OCI-LY1 (cell line): ENCODE results near the gene KRTAP9-3.
"Not testable (repeated sequence)": the region's sequence is repeated elsewhere in the genome, so short reads cannot be mapped to it uniquely, and the experiment has no call there.

Experiments
- H2AFZ ChIP-seq: fragments of 200-600 bp; sonication (generic), shearing (Covaris generic); 2 replicates; pipeline ENCODE4 v1.6.0; 2014; ENCODE audit warnings: antibody characterized with exemption, mild to moderate bottlenecking, low read length
- H3F3A ChIP-seq: fragments of 200-600 bp; sonication (generic), shearing (Covaris generic); 2 replicates; pipeline ENCODE4 v1.6.0; 2014; ENCODE audit warnings: mild to moderate bottlenecking, antibody characterized with exemption, low read length, moderate library complexity; ENCODE audit not compliant: insufficient read depth
- H3K27ac ChIP-seq: fragments of 200-600 bp; sonication (generic); 2 replicates; pipeline ENCODE4 v1.5.1; 2014; ENCODE audit warnings: low read length, mixed run types, mild to moderate bottlenecking, low read depth; ENCODE audit not compliant: poor library complexity, severe bottlenecking
- H3K27me3 ChIP-seq: fragments of 200-600 bp; sonication (generic); 2 replicates; pipeline ENCODE4 v1.6.0; 2014; ENCODE audit warnings: antibody characterized with exemption, mild to moderate bottlenecking, low read length, moderate library complexity; ENCODE audit not compliant: insufficient read depth
- H3K36me3 ChIP-seq: fragments of 200-600 bp; sonication (generic); 2 replicates; pipeline ENCODE4 v1.6.1; 2014; ENCODE audit warnings: mild to moderate bottlenecking, antibody characterized with exemption, low read length, moderate library complexity, mixed read lengths; ENCODE audit not compliant: insufficient read depth
- H3K4me1 ChIP-seq: fragments of 200-600 bp; sonication (generic); 2 replicates; pipeline ENCODE4 v1.5.1; 2014; ENCODE audit warnings: mild to moderate bottlenecking, low read length, moderate library complexity; ENCODE audit not compliant: insufficient read depth, severe bottlenecking
- H3K4me2 ChIP-seq: fragments of 200-600 bp; sonication (generic), shearing (Covaris generic); 2 replicates; pipeline ENCODE4 v1.6.1; 2014; ENCODE audit warnings: low read length
- H3K4me3 ChIP-seq: fragments of 200-600 bp; sonication (generic); 2 replicates; pipeline ENCODE4 v1.5.1; 2014; ENCODE audit warnings: low read length, low read depth, mild to moderate bottlenecking, mixed read lengths; ENCODE audit not compliant: poor library complexity, severe bottlenecking
- H3K79me2 ChIP-seq: fragments of 200-600 bp; shearing (Covaris generic); 2 replicates; pipeline ENCODE4 v1.6.1; 2016; ENCODE audit warnings: mixed run types, low read length, mixed read lengths; ENCODE audit not compliant: insufficient read depth
- H3K9ac ChIP-seq: fragments of 200-600 bp; sonication (generic), shearing (Covaris generic); 2 replicates; pipeline ENCODE4 v1.6.1; 2014; ENCODE audit warnings: mild to moderate bottlenecking, low read length, mixed read lengths
- H3K9me2 ChIP-seq: fragments of 200-600 bp; sonication (generic), shearing (Covaris generic); 2 replicates; pipeline ENCODE4 v1.6.1; 2014; ENCODE audit warnings: low read depth, mild to moderate bottlenecking, low read length, mixed read lengths
- H3K9me3 ChIP-seq: fragments of 200-600 bp; shearing (Covaris generic); 2 replicates; pipeline ENCODE4 v1.6.1; 2014; ENCODE audit warnings: low read length, mixed read lengths
- H4K20me1 ChIP-seq: fragments of 200-600 bp; sonication (generic), shearing (Covaris generic); 2 replicates; pipeline ENCODE4 v1.6.0; 2016; ENCODE audit warnings: mild to moderate bottlenecking, low read length; ENCODE audit not compliant: insufficient read depth
- CTCF ChIP-seq: fragments of 200-600 bp; sonication (generic), shearing (Covaris generic); IDR thresholded peaks from 2 replicates; pipeline ENCODE4 v1.5.1; 2017; ENCODE audit warnings: mild to moderate bottlenecking, antibody characterized with exemption, low read length, moderate library complexity, mixed read lengths
- EZH2 ChIP-seq: fragments of 200-600 bp; sonication (generic), shearing (Covaris generic); IDR thresholded peaks from 2 replicates; pipeline ENCODE4 v1.8.0; 2017; ENCODE audit warnings: borderline replicate concordance, mixed run types, mild to moderate bottlenecking, antibody characterized with exemption, low read length, moderate library complexity, mixed read lengths

KRTAP9-3 gene

GRCh38 chr17:41215681-41216080 lies 16.6 kb upstream of the KRTAP9-3 start:
- Histone ChIP-seq H3K4me1 (no peaks in the 10 kb centered on the region), H3K9me3 (no peaks in the 10 kb centered on the region), H3K4me3 (no peak overlapping the region), H3K9ac (no peak overlapping the region), H3K36me3 (no peaks in the 10 kb centered on the region), H4K20me1 (no peaks in the 10 kb centered on the region), H3K4me2 (no peak overlapping the region), H3K9me2 (no peaks in the 10 kb centered on the region), H3K27ac (no peak overlapping the region), H3F3A (no peaks in the 10 kb centered on the region), H3K79me2 (no peaks in the 10 kb centered on the region), H3K27me3 (no peaks in the 10 kb centered on the region), H2AFZ (no peak overlapping the region)
- TF ChIP-seq CTCF (no peak), EZH2 (no peak)

GRCh38 chr17:41223821-41224220 lies 8.4 kb upstream of the KRTAP9-3 start:
- no peaks in the 10 kb centered on the region for H3K4me1 ChIP-seq
- no peaks in the 10 kb centered on the region for H4K20me1 ChIP-seq

GRCh38 chr17:41226051-41226450 lies 6.2 kb upstream of the KRTAP9-3 start:
- H3K79me2 ChIP-seq = no peaks in the 10 kb centered on the region
- H2AFZ ChIP-seq = no peak overlapping the region
- H3K27ac ChIP-seq = no peak overlapping the region
- TF ChIP-seq CTCF (no peak), EZH2 (no peak)
- no peaks in the 10 kb centered on the region for H3K36me3 ChIP-seq
- no peak overlapping the region for H3K4me3 ChIP-seq
- no peak overlapping the region for H3K4me2 ChIP-seq
- no peak overlapping the region for H3K9ac ChIP-seq
- no peaks in the 10 kb centered on the region for H4K20me1 ChIP-seq
- H3F3A ChIP-seq = no peaks in the 10 kb centered on the region
- H3K27me3 ChIP-seq = no peaks in the 10 kb centered on the region
- no peaks in the 10 kb centered on the region for H3K4me1 ChIP-seq
- H3K9me3 ChIP-seq = no peaks in the 10 kb centered on the region
- no peaks in the 10 kb centered on the region for H3K9me2 ChIP-seq

More at GRCh38 chr17:41223821-41224220, 8.4 kb upstream of the KRTAP9-3 start:
- Histone ChIP-seq H3K4me3 (no peak overlapping the region), H3F3A (no peaks in the 10 kb centered on the region), H3K9ac (no peak overlapping the region), H3K9me3 (no peaks in the 10 kb centered on the region), H3K36me3 (no peaks in the 10 kb centered on the region), H3K4me2 (no peak overlapping the region), H3K27me3 (no peaks in the 10 kb centered on the region), H3K79me2 (no peaks in the 10 kb centered on the region), H3K27ac (no peak overlapping the region), H2AFZ (no peak overlapping the region), H3K9me2 (no peaks in the 10 kb centered on the region)
- no peak for TF ChIP-seq EZH2
- TF ChIP-seq CTCF = no peak

- H3K9me2 ChIP-seq, H2AFZ ChIP-seq, H3K4me1 ChIP-seq, H3K4me2 ChIP-seq, H3K79me2 ChIP-seq, H3K9ac ChIP-seq, H3K27me3 ChIP-seq, H3K27ac ChIP-seq, H3K4me3 ChIP-seq, H4K20me1 ChIP-seq, H3F3A ChIP-seq, H3K36me3 ChIP-seq, H3K9me3 ChIP-seq: not testable (repeated sequence)
Observed at GRCh38 chr17:41226598-41227095, 5.6 kb upstream of the KRTAP9-3 start, which contains the start of gene KRTAP9-2. KRTAP9-2 (plus strand) TSS chr17:41226648; CDS start chr17:41226655, 7 bp downstream.
